Activated naive CD4-positive, alpha-beta T cell treated with anti-CD3 and anti-CD28 coated beads, Interleukin-2, amount 50 U/mL, for 72 hours (primary cell): Measurements from ENCODE around the gene OPRL1. TPM values are rescaled to one million over a fixed set of nuclear protein-coding genes. Genes with fewer than 3 reads are reported as not detected.
"Not testable (repeated sequence)": the region's sequence is repeated elsewhere in the genome, so short reads cannot be mapped to it uniquely, and the experiment has no call there.

Source experiments
- ATAC-seq, 2 donors: fragments of 150-1000 bp; cut with Tn5 transposase; 2 replicates each; pipeline ENCODE4 v1.10.0; 2021; ENCODE audit warnings: mild to moderate bottlenecking in 2 of 2, moderate library complexity in 2 of 2
- DNase-seq, 2 donors: peaks; one replicate each; pipeline ENCODE4 v3.0.0; 2021 to 2022; ENCODE audit warnings: low spot score in 2 of 2
- H3K27ac Mint-ChIP-seq, 2 donors: one replicate each; pipeline ENCODE4 v1.8.0; 2022; ENCODE audit warnings: mild to moderate bottlenecking in 2 of 2, mixed read lengths in 2 of 2
- H3K36me3 Mint-ChIP-seq, 2 donors: one replicate each; pipeline ENCODE4 v1.8.0; 2022; ENCODE audit warnings: mixed read lengths in 2 of 2
- H3K9me3 Mint-ChIP-seq, 2 donors: one replicate each; pipeline ENCODE4 v1.8.0; 2022; ENCODE audit warnings: mixed read lengths in 2 of 2
- total RNA-seq, 2 donors: library from RNA; stranded (reverse); gene quantifications; one replicate each; pipeline ENCODE4 v1.2.3, GENCODE V29; 2022

The OPRL1 gene
- total RNA-seq, 2 donors from 2014 or later: 0.32 to 1.2 TPM

- no peaks in the 10 kb centered on the region for H3K9me3 Mint-ChIP-seq
- peak in 1 of 2 donors; percentile 7 for DNase-seq
- H3K27ac Mint-ChIP-seq: peak overlapping the region in 1 of 2 donors; percentile 19
- ATAC-seq: no peak
- no peaks in the 10 kb centered on the region for H3K36me3 Mint-ChIP-seq
Measured at GRCh38 chr20:64130271-64130670, 50.4 kb downstream of the OPRL1 start.

- DNase-seq: peak in 1 of 2 donors; percentile 26
- no peaks in the 10 kb centered on the region for H3K36me3 Mint-ChIP-seq
Measured at GRCh38 chr20:64130876-64131275, 51.0 kb downstream of the OPRL1 start.

GRCh38 chr20:64131406-64131805 lies 51.5 kb downstream of the OPRL1 start:
- no peaks in the 10 kb centered on the region for H3K36me3 Mint-ChIP-seq
- no peak overlapping the region for H3K27ac Mint-ChIP-seq
- ATAC-seq (peak; percentile 54 to 63), DNase-seq (peak in 1 of 2 donors; percentile 44)
- no peaks in the 10 kb centered on the region for H3K9me3 Mint-ChIP-seq

More at GRCh38 chr20:64130876-64131275, 51.0 kb downstream of the OPRL1 start:
- Mint-ChIP-seq H3K9me3 (no peaks in the 10 kb centered on the region), H3K27ac (no peak overlapping the region)
- no peak for ATAC-seq

GRCh38 chr20:64133951-64134407 lies 54.1 kb downstream of the OPRL1 start:
- ATAC-seq: no peak
- Mint-ChIP-seq H3K27ac (no peak overlapping the region), H3K36me3 (no peaks in the 10 kb centered on the region), H3K9me3 (no peaks in the 10 kb centered on the region)
- DNase-seq: peak in 1 of 2 donors; percentile 44

DNA sequence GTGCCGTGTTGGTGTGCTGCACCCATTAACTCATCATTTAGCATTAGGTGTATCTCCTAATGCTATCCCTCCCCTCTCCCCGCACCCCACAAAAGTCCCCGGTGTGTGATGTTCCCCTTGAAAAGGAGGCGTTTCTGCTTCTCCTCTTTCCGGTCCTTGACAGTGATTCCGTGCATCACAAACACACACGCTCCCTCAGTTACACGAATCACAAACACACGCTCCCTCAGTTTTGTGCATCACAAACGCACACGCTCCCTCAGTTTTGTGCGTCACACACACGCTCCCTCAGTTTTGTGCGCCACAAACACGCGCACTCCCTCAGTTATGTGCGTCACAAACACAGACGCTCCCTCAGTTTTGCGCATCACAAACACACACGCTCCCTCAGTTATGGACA lies 54.9 kb downstream of the OPRL1 start:
- peak in 1 of 2 donors; percentile 33 for DNase-seq
- H3K9me3 Mint-ChIP-seq, H3K36me3 Mint-ChIP-seq, H3K27ac Mint-ChIP-seq, ATAC-seq: not testable (repeated sequence)

DNA sequence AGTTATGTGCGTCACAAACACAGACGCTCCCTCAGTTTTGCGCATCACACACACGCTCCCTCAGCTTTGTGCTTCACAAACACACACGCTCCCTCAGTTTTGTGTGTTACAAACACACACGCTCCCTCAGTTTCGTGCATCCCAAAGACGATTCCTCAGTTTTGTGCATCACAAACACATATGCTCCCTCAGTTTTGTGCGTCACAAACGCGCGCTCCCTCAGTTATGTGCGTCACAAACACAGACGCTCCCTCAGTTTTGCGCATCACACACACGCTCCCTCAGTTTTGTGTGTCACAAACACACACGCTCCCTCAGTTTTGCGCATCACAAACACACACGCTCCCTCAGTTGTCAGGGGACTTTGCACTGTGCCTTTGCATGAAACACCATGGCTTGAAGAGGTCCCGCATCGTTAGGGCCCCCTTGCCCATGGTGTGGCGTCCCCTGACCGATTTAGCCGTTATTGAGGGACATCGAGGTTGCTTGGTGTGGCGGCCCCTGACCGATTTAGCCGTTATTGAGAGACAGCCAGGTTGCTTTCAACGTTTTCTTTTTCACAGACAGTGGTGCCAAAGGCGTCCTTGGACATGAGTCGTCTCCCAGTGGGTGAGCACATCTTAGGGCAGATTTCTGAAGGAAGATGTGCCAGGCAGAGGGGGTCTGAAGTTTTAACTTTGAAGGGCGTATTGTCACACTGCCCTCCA lies 56.3 kb downstream of the OPRL1 start:
- Mint-ChIP-seq H3K36me3 (no peaks in the 10 kb centered on the region), H3K27ac (no peak overlapping the region), H3K9me3 (no peaks in the 10 kb centered on the region)
- DNase-seq (peak in 1 of 2 donors; percentile 20), ATAC-seq (no peak)

GRCh38 chr20:64137598-64138031 lies 57.7 kb downstream of the OPRL1 start:
- no peak for ATAC-seq
- DNase-seq: peak in 1 of 2 donors; percentile 20
- no peaks in the 10 kb centered on the region for H3K9me3 Mint-ChIP-seq
- H3K27ac Mint-ChIP-seq: no peak overlapping the region
- H3K36me3 Mint-ChIP-seq: no peaks in the 10 kb centered on the region

DNA sequence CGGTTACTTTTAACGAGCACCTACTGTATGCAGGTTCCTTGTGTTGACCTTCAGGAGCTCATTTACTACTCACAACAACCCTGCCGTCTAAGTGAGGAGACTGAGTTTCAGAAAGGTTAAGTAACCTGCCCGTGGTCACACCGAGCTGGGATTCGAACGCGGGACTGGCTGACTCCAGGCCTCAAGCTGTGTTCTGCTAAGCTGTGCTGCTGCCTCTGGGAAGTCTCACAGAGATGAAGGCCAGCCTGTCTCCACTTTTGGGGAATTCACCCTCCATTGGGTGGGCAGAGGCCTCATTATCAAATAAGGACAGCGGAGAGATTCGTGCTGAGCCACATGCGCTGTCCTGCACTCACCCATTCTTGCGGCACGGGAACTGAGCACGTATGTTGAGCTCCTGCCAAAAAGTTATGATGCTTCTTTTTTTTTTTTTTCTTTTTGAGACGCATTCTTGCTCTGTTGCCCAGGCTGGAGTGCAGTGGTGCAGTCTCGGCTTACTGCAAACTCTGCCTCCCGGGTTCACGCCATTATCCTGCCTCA lies 58.5 kb downstream of the OPRL1 start:
- Mint-ChIP-seq H3K27ac (no peak overlapping the region), H3K9me3 (no peaks in the 10 kb centered on the region), H3K36me3 (no peaks in the 10 kb centered on the region)
- DNase-seq (peak in 1 of 2 donors; percentile 11), ATAC-seq (no peak)

GRCh38 chr20:64139199-64140060 lies 59.5 kb downstream of the OPRL1 start:
- DNase-seq: peak in 1 of 2 donors; percentile 44
- ATAC-seq: no peak
- Mint-ChIP-seq H3K27ac (no peak overlapping the region), H3K36me3 (peaks cover 4% of the 10 kb centered on the region in 2 donors), H3K9me3 (peaks cover 3 to 5% of the 10 kb centered on the region in 2 donors)

- DNase-seq (peak in 1 of 2 donors; percentile 34), ATAC-seq (no peak)
- Mint-ChIP-seq H3K9me3 (peaks cover 11 to 12% of the 10 kb centered on the region in 2 donors), H3K27ac (peak overlapping the region in 1 of 2 donors; percentile 70), H3K36me3 (peaks cover 13% of the 10 kb centered on the region in 2 donors)
Measured at GRCh38 chr20:64140061-64140931, 60.4 kb downstream of the OPRL1 start.

- Mint-ChIP-seq H3K36me3 (peaks cover 13 to 15% of the 10 kb centered on the region in 2 donors), H3K9me3 (peaks cover 11 to 13% of the 10 kb centered on the region in 2 donors), H3K27ac (no peak overlapping the region)
- ATAC-seq: no peak
- peak in 1 of 2 donors; percentile 21 for DNase-seq
Measured at GRCh38 chr20:64140956-64141355, 61.1 kb downstream of the OPRL1 start.

- ATAC-seq: no peak
- no peak overlapping the region for H3K27ac Mint-ChIP-seq
- peaks cover 13 to 15% of the 10 kb centered on the region in 2 donors for H3K36me3 Mint-ChIP-seq
- DNase-seq: peak in 1 of 2 donors; percentile 25
- peaks cover 11 to 13% of the 10 kb centered on the region in 2 donors for H3K9me3 Mint-ChIP-seq
Measured at GRCh38 chr20:64142590-64142989, 62.7 kb downstream of the OPRL1 start.

DNA sequence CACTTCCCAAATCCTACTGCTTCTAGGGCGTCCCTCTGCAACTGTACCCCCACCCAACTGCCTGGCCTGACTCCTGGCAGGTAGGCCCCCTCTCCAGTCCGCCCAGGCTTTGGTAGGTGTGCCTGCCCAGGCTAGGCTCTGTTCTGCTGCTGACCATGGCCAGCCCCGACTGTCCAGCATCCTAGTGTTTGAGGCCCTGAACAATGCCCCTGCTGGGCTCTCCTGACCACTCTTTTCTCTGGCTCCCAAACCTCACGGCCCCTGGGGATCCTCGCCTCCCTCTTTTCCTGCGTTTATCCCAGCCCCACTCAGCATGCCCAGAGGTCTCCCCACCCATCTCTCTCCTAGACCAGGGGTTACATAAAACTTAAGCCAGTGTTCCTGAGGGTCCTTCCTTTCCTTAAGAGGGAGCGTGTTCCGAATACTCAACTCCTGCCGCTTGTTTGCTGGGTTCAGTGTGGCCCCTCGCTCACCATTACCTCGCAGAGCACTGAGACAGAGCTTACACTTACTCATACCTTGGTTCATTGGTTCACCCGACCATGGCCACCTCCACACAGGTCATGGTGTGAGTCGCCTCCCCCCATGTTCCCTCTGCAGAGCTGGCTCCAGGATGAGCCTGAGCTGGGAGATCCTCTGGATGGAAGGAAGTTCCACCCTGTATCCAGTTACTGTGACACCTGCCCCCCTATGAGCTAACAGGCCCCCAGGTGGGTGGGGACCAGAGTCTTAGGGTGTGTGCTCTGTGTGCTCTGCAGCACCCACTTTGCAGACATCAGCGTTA lies 63.3 kb downstream of the OPRL1 start:
- Mint-ChIP-seq H3K9me3 (peaks cover 11 to 13% of the 10 kb centered on the region in 2 donors), H3K36me3 (peaks cover 13 to 15% of the 10 kb centered on the region in 2 donors), H3K27ac (no peak overlapping the region)
- DNase-seq: peak in 1 of 2 donors; percentile 28
- ATAC-seq: no peak

DNA sequence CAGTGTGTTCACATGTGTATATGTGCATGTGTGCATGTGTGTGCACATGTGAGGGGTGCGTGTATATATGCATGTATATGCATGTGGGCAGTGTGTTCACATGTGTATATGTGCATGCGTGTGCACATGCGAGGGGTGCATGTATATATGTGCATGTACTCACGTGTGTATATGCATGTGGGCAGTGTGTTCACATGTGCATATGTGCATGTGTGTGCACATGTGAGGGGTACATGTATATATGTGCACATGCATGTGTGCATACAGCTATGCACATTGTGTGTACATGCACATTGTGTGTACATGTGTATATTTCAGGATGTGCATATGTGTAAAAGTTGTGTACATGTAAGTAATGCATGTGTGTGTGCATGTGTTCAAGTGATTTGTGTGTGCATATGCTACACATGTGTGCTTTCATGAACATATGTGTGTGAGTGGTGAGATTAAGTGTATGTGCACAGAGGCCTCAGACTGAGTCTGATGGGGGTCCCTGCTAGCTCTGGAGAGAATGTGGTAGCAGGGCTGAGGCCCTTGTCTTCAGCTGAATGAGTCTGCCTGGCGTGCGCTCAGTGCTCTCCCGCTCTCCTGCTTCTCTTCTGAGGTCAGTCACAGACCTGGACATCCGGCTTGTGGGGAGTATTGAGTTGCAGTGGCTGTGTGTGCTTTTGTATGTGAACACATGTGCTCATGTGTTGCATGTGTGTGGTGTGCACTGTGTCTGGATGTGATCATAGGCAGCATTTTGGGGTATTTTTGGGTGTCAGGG lies 64.4 kb downstream of the OPRL1 start:
- Mint-ChIP-seq H3K27ac (no peak overlapping the region), H3K9me3 (peaks cover 11 to 13% of the 10 kb centered on the region in 2 donors), H3K36me3 (peaks cover 13 to 15% of the 10 kb centered on the region in 2 donors)
- no peak for ATAC-seq
- DNase-seq: peak in 1 of 2 donors; percentile 16
